IMR-90 (cell line): Measurements from ENCODE around the gene SNRNP35. TPM values are rescaled to one million over a fixed set of nuclear protein-coding genes. Genes with fewer than 3 reads are reported as not detected.

Source experiments
- ATAC-seq: fragments of 200-7000 bp; cut with Tn5 transposase; 2 replicates; pipeline ENCODE4 v1.9.1; 2020; ENCODE audit warnings: low read depth, mild to moderate bottlenecking, moderate library complexity
- BruUV-seq: library from RNA; stranded (reverse); fragments of 400-500 nt; replicated peaks from 2 replicates; lab custom pipeline; 2021; lab: Mats Ljungman, UMichigan
- CTCF ChIA-PET: fragments of 300-600 bp; formaldehyde crosslinking; extraction: SDS; loops from one replicate; lab custom pipeline; 2021; ENCODE audit warnings: antibody characterized with exemption; lab: Yijun Ruan, JAX
- POLR2A ChIA-PET: fragments of 300-600 bp; sonication (Branson Sonifier 250); formaldehyde crosslinking; loops from one replicate; lab custom pipeline; 2022; ENCODE audit warnings: antibody characterized with exemption; ENCODE audit not compliant: unreplicated experiment; lab: Charles Lee
- DNase-seq: peaks from one replicate; pipeline ENCODE4 v3.0.0; 2013
- H2AFZ ChIP-seq: replicated peaks from 2 replicates; pipeline ENCODE3; 2013; ENCODE audit warnings: low read length, mild to moderate bottlenecking; ENCODE audit not compliant: poor library complexity
- H2AK5ac ChIP-seq: 2 replicates; pipeline ENCODE4 v1.6.1; 2013; ENCODE audit warnings: low read depth, low read length, inconsistent platforms
- H2AK9ac ChIP-seq: replicated peaks from 2 replicates; pipeline ENCODE3; 2013; ENCODE audit warnings: mild to moderate bottlenecking, low read depth, low read length, moderate library complexity; ENCODE audit not compliant: poor library complexity
- H2BK120ac ChIP-seq: 2 replicates; pipeline ENCODE4 v1.6.1; 2013; ENCODE audit warnings: low read depth, low read length, inconsistent platforms
- H2BK15ac ChIP-seq: 3 replicates; pipeline ENCODE4 v1.6.1; 2013; ENCODE audit warnings: low read depth, low read length, inconsistent platforms
- H2BK20ac ChIP-seq: 2 replicates; pipeline ENCODE4 v1.6.1; 2013; ENCODE audit warnings: low read depth, mild to moderate bottlenecking, inconsistent platforms, low read length, moderate library complexity
- H2BK5ac ChIP-seq: 2 replicates; pipeline ENCODE4 v1.6.1; 2013; ENCODE audit warnings: mild to moderate bottlenecking, low read depth, low read length, inconsistent platforms; ENCODE audit not compliant: poor library complexity, severe bottlenecking
- H3K14ac ChIP-seq: replicated peaks from 2 replicates; pipeline ENCODE4 v1.6.1; 2013; ENCODE audit warnings: low read depth, low read length, inconsistent platforms
- H3K18ac ChIP-seq: 2 replicates; pipeline ENCODE4 v1.6.1; 2013; ENCODE audit warnings: low read depth, low read length, control low read depth
- H3K23ac ChIP-seq: 2 replicates; pipeline ENCODE4 v1.6.1; 2013; ENCODE audit warnings: low read depth, low read length, inconsistent platforms
- H3K27ac ChIP-seq: 2 replicates; pipeline ENCODE4 v1.5.1; 2013; ENCODE audit warnings: mild to moderate bottlenecking, control low read depth, low read length; ENCODE audit not compliant: insufficient read depth
- H3K27me3 ChIP-seq: 2 replicates; pipeline ENCODE4 v1.6.1; 2013; ENCODE audit warnings: low read length; ENCODE audit not compliant: control insufficient read depth, insufficient read depth
- H3K36me3 ChIP-seq: 2 replicates; pipeline ENCODE4 v1.6.1; 2013; ENCODE audit warnings: low read length, mixed read lengths; ENCODE audit not compliant: control insufficient read depth, insufficient read depth
- H3K4ac ChIP-seq: 2 replicates; pipeline ENCODE4 v1.6.1; 2013; ENCODE audit warnings: low read depth, low read length, inconsistent platforms
- H3K4me1 ChIP-seq: 2 replicates; pipeline ENCODE4 v1.6.1; 2013; ENCODE audit warnings: low read length, mixed read lengths; ENCODE audit not compliant: control insufficient read depth, insufficient read depth
- H3K4me2 ChIP-seq: 2 replicates; pipeline ENCODE4 v1.6.1; 2013; ENCODE audit warnings: low read depth, mild to moderate bottlenecking, control low read depth, low read length, moderate library complexity
- H3K4me3 ChIP-seq: 2 replicates; pipeline ENCODE4 v1.5.1; 2013; ENCODE audit warnings: low read depth, mild to moderate bottlenecking, control low read depth, low read length, moderate library complexity; ENCODE audit not compliant: insufficient read depth
- H3K56ac ChIP-seq: 2 replicates; pipeline ENCODE4 v1.6.1; 2013; ENCODE audit warnings: low read length, inconsistent platforms; ENCODE audit not compliant: insufficient read depth; ENCODE audit errors: extremely low read depth
- H3K79me1 ChIP-seq, 2 experiments: 2 replicates each; pipeline ENCODE4 v1.6.1; 2013; ENCODE audit warnings: low read length in 2 of 2, inconsistent platforms in 1 of 2, low read depth in 1 of 2
- H3K9ac ChIP-seq: 2 replicates; pipeline ENCODE4 v1.6.1; 2013; ENCODE audit warnings: low read depth, low read length, control low read depth
- H3K9me1 ChIP-seq: 2 replicates; pipeline ENCODE4 v1.6.1; 2013; ENCODE audit warnings: low read length, inconsistent platforms; ENCODE audit not compliant: insufficient read depth
- H3K9me3 ChIP-seq: 2 replicates; pipeline ENCODE4 v1.6.1; 2013; ENCODE audit warnings: low read length; ENCODE audit not compliant: control insufficient read depth, insufficient read depth
- H4K20me1 ChIP-seq: 2 replicates; pipeline ENCODE4 v1.6.1; 2013; ENCODE audit warnings: low read length, inconsistent platforms; ENCODE audit not compliant: insufficient read depth
- H4K5ac ChIP-seq: 2 replicates; pipeline ENCODE4 v1.6.1; 2013; ENCODE audit warnings: mild to moderate bottlenecking, low read depth, low read length, control low read depth
- H4K8ac ChIP-seq, 2 experiments: 2 replicates each; pipeline ENCODE4 v1.6.1; 2013; ENCODE audit warnings: low read depth in 2 of 2, low read length in 2 of 2, control low read depth in 1 of 2, inconsistent platforms in 1 of 2
- H4K91ac ChIP-seq: 2 replicates; pipeline ENCODE4 v1.6.1; 2013; ENCODE audit warnings: low read depth, low read length, inconsistent platforms; ENCODE audit not compliant: insufficient read depth
- BHLHE40 ChIP-seq: fragments of 150-350 bp; IDR thresholded peaks from 2 replicates; pipeline ENCODE4 v1.6.1; 2016; ENCODE audit warnings: mild to moderate bottlenecking, low read depth, low read length
- CEBPB ChIP-seq: IDR thresholded peaks from 2 replicates; pipeline ENCODE4 v1.6.1; 2012; ENCODE audit warnings: low read depth, low read length, improper control_type of control experiment
- CHD1 ChIP-seq: IDR thresholded peaks from 2 replicates; pipeline ENCODE4 v1.6.1; 2012; ENCODE audit warnings: low read depth, low read length, improper control_type of control experiment
- CTCF ChIP-seq: conservative IDR thresholded peaks from 2 replicates; pipeline ENCODE4 v1.5.1; 2012; ENCODE audit warnings: mild to moderate bottlenecking, low read depth, low read length, improper control_type of control experiment
- ELK1 ChIP-seq: fragments of 150-350 bp; IDR thresholded peaks from 2 replicates; pipeline ENCODE4 v1.6.1; 2016; ENCODE audit warnings: low read depth, mild to moderate bottlenecking, low read length, moderate library complexity, borderline replicate concordance
- FOS ChIP-seq: fragments of 150-350 bp; IDR thresholded peaks from 2 replicates; pipeline ENCODE4 v1.6.1; 2016; ENCODE audit warnings: low read depth, low read length
- MAFK ChIP-seq: IDR thresholded peaks from 2 replicates; pipeline ENCODE4 v1.6.1; 2012; ENCODE audit warnings: low read depth, low read length, improper control_type of control experiment
- MAZ ChIP-seq: IDR thresholded peaks from 2 replicates; pipeline ENCODE4 v1.6.1; 2012; ENCODE audit warnings: low read depth, mild to moderate bottlenecking, low read length, improper control_type of control experiment, moderate library complexity, borderline replicate concordance
- MXI1 ChIP-seq: IDR thresholded peaks from 2 replicates; pipeline ENCODE4 v1.6.1; 2012; ENCODE audit warnings: low read depth, mild to moderate bottlenecking, low read length, moderate library complexity, borderline replicate concordance
- NFE2L2 ChIP-seq: fragments of 150-350 bp; IDR thresholded peaks from 2 replicates; pipeline ENCODE4 v1.6.1; 2016; ENCODE audit warnings: low read depth, mild to moderate bottlenecking, low read length
- POLR2A ChIP-seq: IDR thresholded peaks from 2 replicates; pipeline ENCODE4 v1.6.1; 2012; ENCODE audit warnings: mild to moderate bottlenecking, low read depth, low read length
- RAD21 ChIP-seq: IDR thresholded peaks from 2 replicates; pipeline ENCODE4 v1.6.1; 2012; ENCODE audit warnings: low read length, improper control_type of control experiment
- RCOR1 ChIP-seq: IDR thresholded peaks from 2 replicates; pipeline ENCODE4 v1.6.1; 2012; ENCODE audit warnings: mild to moderate bottlenecking, low read length, improper control_type of control experiment; ENCODE audit not compliant: insufficient replicate concordance
- RFX5 ChIP-seq: IDR thresholded peaks from 2 replicates; pipeline ENCODE4 v1.8.0; 2012; ENCODE audit warnings: low read depth, mild to moderate bottlenecking, low read length, moderate library complexity
- SMC3 ChIP-seq: fragments of 150-350 bp; IDR thresholded peaks from 2 replicates; pipeline ENCODE4 v1.6.1; 2016; ENCODE audit warnings: low read depth, mild to moderate bottlenecking, antibody characterized with exemption, low read length, moderate library complexity
- USF2 ChIP-seq: fragments of 150-350 bp; IDR thresholded peaks from 2 replicates; pipeline ENCODE4 v1.6.1; 2017; ENCODE audit warnings: mild to moderate bottlenecking, antibody characterized with exemption, low read length, low read depth
- WGBS, 2 experiments: methylation state at CpG; one replicate each; pipeline versions ENCODE4 v1.1.5 to v1.1.7; 2013; ENCODE audit warnings: missing lambda C conversion rate in 2 of 2; ENCODE audit not compliant: insufficient read length in 1 of 2; ENCODE audit errors: extremely low coverage in 2 of 2; 5-methylcytosine and 5-hydroxymethylcytosine counted together
- dilution Hi-C: fragments of 300-500 bp; cut with HindIII; formaldehyde crosslinking; loops from one replicate; pipeline ENCODE4 v1.14.3; 2018; ENCODE audit warnings: low sequenced_read_pairs; ENCODE audit not compliant: unreplicated experiment
- in situ Hi-C: fragments of 300-500 bp; cut with MboI; formaldehyde crosslinking; loops from 3 replicates; pipeline ENCODE4 v1.14.3; 2019; ENCODE audit warnings: low sequenced_read_pairs, inconsistent platforms, mixed read lengths
- intact Hi-C: fragments of 100-400 bp; cut with micrococcal nuclease; formaldehyde crosslinking; loops from 2 replicates; pipeline ENCODE4 v1.10.0; 2022
- polyA plus RNA-seq, 3 experiments: library from polyadenylated mRNA; depleted of rRNA; stranded (reverse); fragments of >200 nt; gene quantifications; 2 replicates each; pipeline ENCODE4 v1.2.3, GENCODE V29; 2012; ENCODE audit warnings: low replicate concordance in 1 of 3
- total RNA-seq: library from RNA; depleted of rRNA; stranded (reverse); fragments of >200 nt; gene quantifications from 2 replicates; pipeline ENCODE4 v1.2.3, GENCODE V29; 2012

The SNRNP35 gene
- total and polyA plus RNA-seq, 2 of the 4 experiments (the other 2 are of a cell fraction): 4.7 to 15.4 TPM

- ChIA-PET POLR2A (no interaction called here), CTCF (no interaction called here)
- no peak overlapping the region for H2BK20ac ChIP-seq
- no peak overlapping the region for H3K27ac ChIP-seq
- TF ChIP-seq MXI1: no peak
- TF ChIP-seq ELK1: no peak
- no peak for TF ChIP-seq CHD1
- no peak for TF ChIP-seq FOS
- no peak for TF ChIP-seq RAD21
- TF ChIP-seq BHLHE40: no peak
- TF ChIP-seq NFE2L2: no peak
- TF ChIP-seq RCOR1: no peak
- TF ChIP-seq MAFK: no peak
- no peak for TF ChIP-seq SMC3
- no peak for TF ChIP-seq POLR2A
- TF ChIP-seq CTCF: no peak
- no peak for TF ChIP-seq RFX5
- no peak for TF ChIP-seq USF2
- no peak for TF ChIP-seq CEBPB
- TF ChIP-seq MAZ: no peak
- no peak overlapping the region for H4K5ac ChIP-seq
- no peak overlapping the region for H3K4ac ChIP-seq
- 0 out of 2 replicates have a peak, but pooled peaks cover 2% of the 10 kb centered on the region for H3K9me1 ChIP-seq
- H4K8ac ChIP-seq: no peak overlapping the region
- no peak overlapping the region for H2BK5ac ChIP-seq
- no peak overlapping the region for H2AK9ac ChIP-seq
- ATAC-seq: no peak
- WGBS, 2 experiments: no CpG with 5 or more reads among the region's 4 CpGs
- DNase-seq: no peak
- H2AK5ac ChIP-seq: no peak overlapping the region
- H3K4me2 ChIP-seq: no peak overlapping the region
- dilution Hi-C loops: no loop called here
- in situ Hi-C loops: no loop called here
- H3K14ac ChIP-seq: no peak overlapping the region
- no peaks in the 10 kb centered on the region for H3K27me3 ChIP-seq
- no peak overlapping the region for H3K9ac ChIP-seq
- peaks cover 7% of the 10 kb centered on the region; the same call in 1 of the 2 replicates for H3K4me1 ChIP-seq
- H3K18ac ChIP-seq: no peak overlapping the region
- H3K4me3 ChIP-seq: no peak overlapping the region
- no peaks in the 10 kb centered on the region for H3K36me3 ChIP-seq
- H3K23ac ChIP-seq: no peak overlapping the region
- H2BK15ac ChIP-seq: no peak overlapping the region
- no peaks in the 10 kb centered on the region for H3K9me3 ChIP-seq
- H2BK120ac ChIP-seq: no peak overlapping the region
- H4K20me1 ChIP-seq: no peaks in the 10 kb centered on the region
- H3K79me1 ChIP-seq: no peaks in the 10 kb centered on the region
- H4K91ac ChIP-seq: no peak overlapping the region
- no TSS peak for BruUV-seq
- intact Hi-C loops: no loop called here
- H2AFZ ChIP-seq: no peak overlapping the region
- no peak overlapping the region for H3K56ac ChIP-seq
These were observed 15.2 kb upstream of the SNRNP35 start for GRCh38 chr12:123442774-123443173.
